Kidney epithelial cell (primary cell): ENCODE results near the gene LCN12. TPM values are rescaled to one million over a fixed set of nuclear protein-coding genes. Genes with fewer than 3 reads are reported as not detected.
A peak's percentile ranks its signal among the peaks of the same experiment; 100 is the strongest.

ENCODE experiments used
- DNase-seq: peaks from one replicate; pipeline ENCODE4 v3.0.0-alpha.2; 2010; ENCODE audit warnings: low read depth
- H3K27me3 ChIP-seq: 2 replicates; pipeline ENCODE4 v1.6.0; 2011; ENCODE audit warnings: low read length; ENCODE audit not compliant: control insufficient read depth, insufficient read depth
- H3K36me3 ChIP-seq: 2 replicates; pipeline ENCODE4 v1.5.1; 2011; ENCODE audit warnings: low read length; ENCODE audit not compliant: control insufficient read depth, insufficient read depth
- H3K4me3 ChIP-seq: 2 replicates; pipeline ENCODE4 v1.5.1; 2011; ENCODE audit warnings: low read depth, mild to moderate bottlenecking, control low read depth, low read length
- total RNA-seq: library from RNA; depleted of rRNA; stranded (reverse); fragments of >200 nt; gene quantifications from 2 replicates; pipeline ENCODE4 v1.2.3, GENCODE V29; 2015
- TF ChIP-seq, protein P1 (sequence below): IDR thresholded peaks from 2 replicates; pipeline ENCODE4 v1.5.1; 2011; ENCODE audit warnings: mild to moderate bottlenecking, moderate library complexity, low read length, control low read depth, inconsistent platforms; ENCODE audit not compliant: insufficient read depth, poor library complexity, severe bottlenecking

The LCN12 gene
- total RNA-seq, 1 donor from 2014 or later = 1.2 TPM

DNA sequence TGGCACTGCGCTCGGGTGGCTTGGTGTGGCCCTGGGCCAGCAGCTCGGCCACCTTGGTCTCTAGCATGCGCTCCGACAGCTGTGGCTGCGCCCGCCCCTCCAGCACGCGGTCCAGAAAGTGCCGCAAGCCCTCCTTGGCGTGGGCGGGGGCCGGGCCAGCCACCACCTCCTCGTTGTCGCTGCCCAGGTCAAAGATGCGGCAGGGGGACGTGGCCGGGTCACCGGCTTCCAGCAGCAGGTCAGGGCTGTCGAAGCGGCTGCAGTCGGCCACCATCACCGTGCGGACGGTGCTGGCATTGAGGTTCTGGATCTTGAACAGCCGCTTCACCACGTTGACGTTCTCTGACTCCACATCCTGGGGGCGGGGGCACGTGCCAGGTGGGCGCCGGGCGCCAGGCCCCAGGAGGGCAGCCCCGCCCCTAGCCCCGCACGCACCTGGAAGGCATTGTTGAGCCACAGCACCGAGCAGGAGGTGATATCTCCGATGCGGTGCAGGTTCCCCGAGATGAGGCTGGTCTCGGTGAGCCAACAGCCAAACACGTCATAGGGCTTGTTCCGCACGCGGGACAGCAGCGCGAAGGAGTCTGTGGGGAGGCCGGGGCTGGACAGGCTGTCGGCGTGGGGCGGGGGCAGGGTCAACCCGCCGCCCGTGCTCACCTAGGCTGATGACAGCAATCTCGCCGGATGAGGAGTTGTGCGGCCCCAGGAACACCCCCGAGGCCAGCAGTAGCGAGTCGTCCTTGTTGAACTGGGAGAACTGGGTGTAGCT, 9.8 kb upstream of the LCN12 start:
- H3K36me3 ChIP-seq = peaks cover 1% of the 10 kb centered on the region
- DNase-seq = no peak

DNA sequence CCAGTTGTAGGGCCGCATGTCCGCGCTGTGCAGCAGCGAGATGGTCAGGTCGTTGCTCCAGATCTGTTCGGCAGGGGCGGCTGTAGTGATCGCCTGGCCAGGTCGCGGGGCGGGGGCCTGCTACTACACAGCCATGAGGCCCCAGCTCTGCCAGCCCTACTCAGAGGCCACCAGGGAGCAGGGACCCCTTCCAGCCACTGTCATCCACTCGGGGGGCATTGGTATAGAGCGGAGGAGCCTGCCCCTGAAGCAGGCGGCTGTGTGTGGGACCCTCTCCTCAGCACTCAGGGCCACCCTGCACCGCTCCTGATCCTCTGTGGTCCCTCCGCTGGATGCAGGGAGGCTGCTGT, 9.2 kb upstream of the LCN12 start:
- Histone ChIP-seq H3K36me3 (peaks cover 1% of the 10 kb centered on the region), H3K4me3 (peak overlapping the region; percentile 92), H3K27me3 (no peaks in the 10 kb centered on the region)
- TF ChIP-seq, protein P1, sequence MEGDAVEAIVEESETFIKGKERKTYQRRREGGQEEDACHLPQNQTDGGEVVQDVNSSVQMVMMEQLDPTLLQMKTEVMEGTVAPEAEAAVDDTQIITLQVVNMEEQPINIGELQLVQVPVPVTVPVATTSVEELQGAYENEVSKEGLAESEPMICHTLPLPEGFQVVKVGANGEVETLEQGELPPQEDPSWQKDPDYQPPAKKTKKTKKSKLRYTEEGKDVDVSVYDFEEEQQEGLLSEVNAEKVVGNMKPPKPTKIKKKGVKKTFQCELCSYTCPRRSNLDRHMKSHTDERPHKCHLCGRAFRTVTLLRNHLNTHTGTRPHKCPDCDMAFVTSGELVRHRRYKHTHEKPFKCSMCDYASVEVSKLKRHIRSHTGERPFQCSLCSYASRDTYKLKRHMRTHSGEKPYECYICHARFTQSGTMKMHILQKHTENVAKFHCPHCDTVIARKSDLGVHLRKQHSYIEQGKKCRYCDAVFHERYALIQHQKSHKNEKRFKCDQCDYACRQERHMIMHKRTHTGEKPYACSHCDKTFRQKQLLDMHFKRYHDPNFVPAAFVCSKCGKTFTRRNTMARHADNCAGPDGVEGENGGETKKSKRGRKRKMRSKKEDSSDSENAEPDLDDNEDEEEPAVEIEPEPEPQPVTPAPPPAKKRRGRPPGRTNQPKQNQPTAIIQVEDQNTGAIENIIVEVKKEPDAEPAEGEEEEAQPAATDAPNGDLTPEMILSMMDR = no peak
- DNase-seq = no peak

More for the DNA sequence above, 9.8 kb upstream of the LCN12 start:
- Histone ChIP-seq H3K4me3 (no peak overlapping the region), H3K27me3 (no peaks in the 10 kb centered on the region)
- TF ChIP-seq, protein P1 = no peak

DNA sequence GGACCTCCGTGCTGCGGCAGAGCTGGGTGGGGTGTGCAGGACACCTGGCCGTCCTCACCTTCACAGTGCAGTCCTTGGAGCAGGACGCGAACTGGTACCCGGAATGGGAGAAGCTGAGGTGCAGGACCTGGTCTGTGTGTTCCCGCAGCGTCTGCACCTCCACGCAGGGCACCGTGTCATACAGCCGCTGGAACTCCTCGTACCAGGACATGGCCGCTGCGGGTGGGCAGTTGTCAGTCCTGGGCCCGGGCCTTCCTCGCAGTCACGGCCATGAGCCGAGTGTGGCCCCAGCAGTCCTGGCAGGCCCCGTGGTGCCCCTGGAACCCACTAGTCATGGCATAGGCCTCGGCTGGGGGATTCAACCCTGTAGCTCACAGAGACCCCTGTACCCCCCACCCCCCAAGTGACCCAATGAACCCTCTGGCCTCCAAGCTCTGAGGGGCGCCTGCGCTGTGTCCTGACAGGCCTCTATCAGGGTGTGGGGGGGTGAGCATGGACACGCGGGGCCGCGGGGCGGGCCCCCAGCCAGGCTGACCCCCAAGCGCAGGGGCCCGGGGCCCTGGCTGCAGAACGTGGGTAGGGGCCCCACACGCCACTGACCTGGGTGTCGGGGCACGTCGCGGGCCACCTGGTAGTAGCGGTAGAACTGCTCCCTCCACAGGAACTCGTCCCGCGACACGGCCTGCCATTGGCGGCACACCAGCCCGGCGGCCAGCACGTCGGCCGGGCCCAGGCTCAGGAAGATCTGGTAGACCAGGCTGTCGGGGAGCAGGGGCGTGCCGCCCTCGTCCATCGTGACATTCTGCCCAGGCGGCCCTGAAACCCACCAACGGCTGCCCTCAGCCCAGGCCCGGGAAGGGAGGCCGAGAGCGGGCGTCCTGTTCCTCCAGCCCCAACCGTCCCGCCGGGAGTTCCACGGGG, 8.5 kb upstream of the LCN12 start:
- Histone ChIP-seq H3K4me3 (peak overlapping the region; percentile 92), H3K27me3 (no peaks in the 10 kb centered on the region), H3K36me3 (peaks cover 1% of the 10 kb centered on the region)
- DNase-seq = no peak
- TF ChIP-seq, protein P1 = no peak

- DNase-seq = no peak
- H3K4me3 ChIP-seq = peak overlapping the region; percentile 92
- peaks cover 1% of the 10 kb centered on the region for H3K36me3 ChIP-seq
- TF ChIP-seq, protein P1 = no peak
- H3K27me3 ChIP-seq = no peaks in the 10 kb centered on the region
Measured at GRCh38 chr9:136944212-136944518, 7.9 kb upstream of the LCN12 start.

- TF ChIP-seq, protein P1 = peak; percentile 78
- DNase-seq = peak; percentile 34
- H3K4me3 ChIP-seq = peak within 1 kb of the TSS; percentile 92
- no peaks in the 10 kb centered on the region for H3K27me3 ChIP-seq
- peaks cover 1% of the 10 kb centered on the region for H3K36me3 ChIP-seq
Measured at GRCh38 chr9:136944519-136945332, 7.3 kb upstream of the LCN12 start, which contains the start of the genes C8G and FBXW5. Gene C8G (plus strand): TSS chr9:136945243. CDS start chr9:136945321, 78 bp downstream. Gene FBXW5 (minus strand): TSS chr9:136944738. CDS start chr9:136944083, 655 bp downstream.
